Right ventricle myocardium inferior (tissue), 1 donor: ENCODE measurements around the gene GNB5. TPM values are rescaled to one million over a fixed set of nuclear protein-coding genes. Genes with fewer than 3 reads are reported as not detected.
A peak's percentile ranks its signal among the peaks of the same experiment; 100 is the strongest.
"Not testable (repeated sequence)": the region's sequence is repeated elsewhere in the genome, so short reads cannot be mapped to it uniquely, and the experiment has no call there.

ENCODE experiments used
- ATAC-seq: fragments of 200-7000 bp; cut with Tn5 transposase; one replicate; pipeline ENCODE4 v1.9.1; 2020; ENCODE audit warnings: mild to moderate bottlenecking, moderate library complexity
- DNase-seq: peaks from one replicate; pipeline ENCODE4 v3.0.0; 2021; ENCODE audit errors: missing footprints
- intact Hi-C: fragments of 100-400 bp; cut with DNase I; formaldehyde crosslinking; loops from one replicate; pipeline ENCODE4 v1.11.0; 2022
- total RNA-seq: library from RNA; stranded (reverse); fragmentation: NEBNext Ultra II Directional; extraction: Animal tissue kit (Norgen Biotek cat#: 25700); gene quantifications from one replicate; pipeline ENCODE4 v1.2.1, GENCODE V29; 2021
- donor health status: DM: no; HTN: yes; CAD: no; lungs with severe emphysema.

GNB5 gene
- total RNA-seq, 1 donor from 2014 or later: 10.6 TPM

GRCh38 chr15:52090193-52090592, 101.0 kb downstream of the GNB5 start:
- DNase-seq (no peak), ATAC-seq (no peak)
- intact Hi-C loops: no loop called here

- DNase-seq: no peak
- no peak for ATAC-seq
- intact Hi-C loops: no loop called here
These were observed 105.0 kb downstream of the GNB5 start for GRCh38 chr15:52086011-52086786.

GRCh38 chr15:52085299-52085698, 105.9 kb downstream of the GNB5 start:
- no peak for ATAC-seq
- no peak for DNase-seq
- intact Hi-C loops: no loop called here

- no peak for ATAC-seq
- intact Hi-C loops: no loop called here
These were observed 107.6 kb downstream of the GNB5 start for GRCh38 chr15:52083603-52084002.

GRCh38 chr15:52083037-52083359, 108.2 kb downstream of the GNB5 start:
- intact Hi-C loops, ATAC-seq, DNase-seq: not testable (repeated sequence)

More at GRCh38 chr15:52083603-52084002, 107.6 kb downstream of the GNB5 start:
- DNase-seq: no peak

- no peak for ATAC-seq
These were observed 108.8 kb downstream of the GNB5 start for GRCh38 chr15:52082197-52083036.

GRCh38 chr15:52080706-52081392, 110.3 kb downstream of the GNB5 start:
- ATAC-seq: no peak
- intact Hi-C loops: no loop called here
- DNase-seq: no peak

More at GRCh38 chr15:52082197-52083036, 108.8 kb downstream of the GNB5 start:
- DNase-seq: no peak
- intact Hi-C loops: no loop called here

GRCh38 chr15:52080031-52080430, 111.2 kb downstream of the GNB5 start:
- DNase-seq: no peak
- no peak for ATAC-seq
- intact Hi-C loops: no loop called here

GRCh38 chr15:52078876-52079700, 112.1 kb downstream of the GNB5 start:
- ATAC-seq (peak; percentile 76), DNase-seq (peak; percentile 85)
- intact Hi-C loops: loop anchor here (2.0 kb wide), 1 partner anchor 96 kb away; no protein-coding TSS in a partner anchor

GRCh38 chr15:52078197-52078875, 112.9 kb downstream of the GNB5 start:
- ATAC-seq: no peak
- DNase-seq: no peak
- intact Hi-C loops: loop anchor here (2.0 kb wide), 1 partner anchor 96 kb away; no protein-coding TSS in a partner anchor

GRCh38 chr15:52076889-52077781, 114.1 kb downstream of the GNB5 start:
- ATAC-seq (no peak), DNase-seq (no peak)
- intact Hi-C loops: no loop called here

GRCh38 chr15:52071570-52071969, 119.6 kb downstream of the GNB5 start:
- ATAC-seq: no peak
- intact Hi-C loops: no loop called here

GRCh38 chr15:52069559-52069958, 121.6 kb downstream of the GNB5 start:
- DNase-seq: no peak
- intact Hi-C loops: no loop called here
- ATAC-seq: no peak

More at GRCh38 chr15:52071570-52071969, 119.6 kb downstream of the GNB5 start:
- DNase-seq: no peak

GRCh38 chr15:52068004-52068615, 123.1 kb downstream of the GNB5 start:
- intact Hi-C loops: no loop called here
- no peak for ATAC-seq
- no peak for DNase-seq

- ATAC-seq: no peak
- intact Hi-C loops: no loop called here
- DNase-seq: no peak
These were observed 123.7 kb downstream of the GNB5 start for GRCh38 chr15:52067545-52067926.

- no peak for ATAC-seq
- intact Hi-C loops: no loop called here
These were observed 124.2 kb downstream of the GNB5 start for GRCh38 chr15:52066842-52067544.

More at GRCh38 chr15:52066842-52067544, 124.2 kb downstream of the GNB5 start:
- no peak for DNase-seq
